SW 1271 (cell line): Measurements from ENCODE around the gene PLEKHA8.

Experiments used
- DNase-seq, 2 experiments: peaks; one replicate each; lab custom pipeline; 2025; lab: John Stamatoyannopoulos, UW

The PLEKHA8 gene

DNA sequence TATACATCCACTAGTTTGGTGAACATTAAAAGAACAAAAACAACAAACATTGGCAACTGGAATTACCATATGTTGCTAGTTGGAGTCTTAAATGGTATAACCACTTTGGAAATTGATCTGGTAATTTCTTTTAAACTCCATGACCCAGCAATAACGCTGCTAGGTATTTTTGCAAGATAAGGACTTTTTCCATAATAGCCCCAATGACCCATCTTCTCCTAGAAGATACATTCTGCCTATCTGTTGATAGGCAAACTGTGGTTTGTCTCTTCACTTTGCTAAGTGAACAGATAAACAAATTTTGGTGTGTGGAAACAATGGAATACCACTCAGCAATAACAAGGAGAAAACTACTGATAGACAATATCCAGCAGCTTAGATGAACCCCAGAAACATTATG lies 75.9 kb downstream of the PLEKHA8 start:
- no peak for DNase-seq

DNA sequence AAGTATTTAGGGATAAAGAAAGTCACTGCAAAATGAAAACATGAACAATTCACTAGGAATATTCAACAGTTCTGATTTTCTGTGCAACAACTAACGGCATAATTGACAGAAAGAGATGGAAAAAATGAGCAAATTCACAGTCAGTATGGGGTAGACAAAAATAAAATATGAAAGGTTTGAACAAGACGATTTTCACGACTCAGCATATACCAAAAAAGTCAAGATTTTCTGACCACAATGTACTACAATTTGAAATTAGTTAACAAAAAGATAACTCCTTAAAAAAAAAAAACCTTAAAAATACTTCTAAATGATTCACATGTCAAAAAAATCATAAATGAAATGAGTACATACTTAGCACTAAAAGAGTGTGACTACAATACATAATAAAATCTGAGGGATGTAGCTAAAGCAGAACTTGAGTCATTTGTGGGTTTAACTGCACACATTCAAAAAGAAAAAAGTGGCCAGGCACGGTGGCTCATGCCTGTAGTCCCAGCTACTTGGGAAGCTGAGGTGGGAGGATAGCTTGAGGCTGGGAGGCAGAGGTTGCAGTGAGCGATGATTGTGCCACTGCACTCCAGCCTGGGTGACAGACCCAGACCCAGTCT lies 84.0 kb downstream of the PLEKHA8 start:
- DNase-seq = no peak

DNA sequence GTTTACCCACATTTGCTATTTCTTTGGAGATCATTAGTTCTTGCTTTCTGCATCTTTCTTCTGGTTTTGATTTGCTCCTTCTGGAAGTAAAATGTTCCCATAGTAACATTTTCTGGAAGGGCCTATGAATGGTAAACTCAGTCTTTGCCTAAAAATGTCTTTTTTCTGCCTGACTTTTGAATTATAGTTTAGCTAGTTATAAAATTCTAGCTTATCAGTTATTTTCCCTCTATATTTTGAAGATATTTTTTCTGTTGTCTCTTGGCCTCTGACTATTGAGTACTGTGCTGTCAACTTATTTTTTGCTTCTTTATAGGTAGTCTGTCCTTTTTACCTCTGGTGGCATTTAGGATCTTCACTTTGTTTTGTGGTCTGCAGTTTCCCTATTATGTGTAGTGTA lies 84.9 kb downstream of the PLEKHA8 start:
- no peak for DNase-seq

DNA sequence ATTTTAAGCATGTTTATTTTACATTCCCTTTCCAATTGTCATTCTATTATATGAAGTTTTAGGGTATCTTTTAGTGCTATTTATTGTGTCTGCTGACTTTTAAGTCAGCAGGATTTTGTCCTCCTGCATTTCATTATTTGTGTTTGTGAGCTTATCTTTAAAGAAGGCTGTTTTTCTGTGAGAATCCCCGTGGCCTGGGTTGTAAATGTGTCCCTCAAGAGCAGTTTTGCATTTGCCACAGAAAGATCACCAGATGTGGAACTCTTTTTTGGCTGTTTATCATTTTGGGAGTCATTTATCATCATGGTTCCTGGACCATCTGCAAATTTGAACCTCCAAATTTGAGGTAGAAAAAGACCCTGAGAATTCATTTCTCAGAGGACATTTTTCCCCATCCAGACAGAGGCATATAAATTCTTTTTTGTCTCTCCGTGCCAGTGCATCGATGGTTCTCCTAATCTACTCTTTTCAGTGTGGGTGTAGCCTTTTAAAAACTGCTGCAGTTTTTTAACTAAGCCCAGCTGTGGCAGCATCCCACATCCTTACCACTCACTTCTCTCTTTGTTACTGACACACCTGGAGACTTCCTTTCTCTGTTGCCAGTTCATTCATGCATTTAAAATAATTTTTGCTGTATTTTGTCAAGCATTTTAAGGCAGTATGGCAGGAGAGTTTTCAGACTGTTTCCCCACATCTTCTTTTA lies 86.5 kb downstream of the PLEKHA8 start:
- no peak for DNase-seq

DNA sequence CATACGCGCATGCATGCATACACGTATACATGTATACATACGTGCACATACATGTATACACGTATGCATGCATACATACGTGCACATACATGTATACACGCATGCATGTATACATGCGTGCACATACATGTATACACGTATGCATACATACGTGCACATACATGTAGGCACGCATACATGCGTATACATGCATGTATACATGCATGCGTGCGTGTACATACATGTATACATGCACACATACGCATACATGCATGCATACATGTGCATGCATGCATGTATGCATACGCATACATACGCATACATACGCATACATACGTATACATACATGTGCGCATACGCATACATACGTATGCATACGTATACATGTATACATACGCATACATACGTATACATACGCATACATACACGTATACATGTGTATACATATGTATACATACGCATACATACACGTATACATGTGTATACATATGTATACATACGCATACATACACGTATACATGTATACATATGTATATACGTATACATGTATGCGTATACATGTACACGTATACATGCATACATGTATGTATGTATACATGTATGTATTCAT lies 87.6 kb downstream of the PLEKHA8 start:
- no peak for DNase-seq

DNA sequence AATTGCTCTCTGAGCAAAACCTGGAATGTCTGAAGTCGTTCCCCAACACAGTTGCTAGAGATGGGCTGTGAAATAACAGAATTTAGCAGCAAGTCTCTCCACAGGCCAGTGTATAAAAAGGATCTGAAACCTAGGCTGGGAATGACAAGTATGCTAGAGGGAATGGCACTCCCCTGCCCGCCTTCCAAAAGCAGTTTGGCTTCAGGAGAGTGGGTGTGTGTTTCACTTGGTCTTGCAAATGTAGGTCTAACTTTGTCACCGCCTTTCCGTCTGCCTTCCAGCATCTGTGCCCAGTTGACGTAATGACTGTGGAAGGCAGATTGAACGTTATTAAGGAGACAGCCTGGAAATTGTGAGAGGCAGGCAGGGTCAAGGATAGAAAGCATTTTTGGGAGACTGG lies 88.6 kb downstream of the PLEKHA8 start:
- DNase-seq = no peak

DNA sequence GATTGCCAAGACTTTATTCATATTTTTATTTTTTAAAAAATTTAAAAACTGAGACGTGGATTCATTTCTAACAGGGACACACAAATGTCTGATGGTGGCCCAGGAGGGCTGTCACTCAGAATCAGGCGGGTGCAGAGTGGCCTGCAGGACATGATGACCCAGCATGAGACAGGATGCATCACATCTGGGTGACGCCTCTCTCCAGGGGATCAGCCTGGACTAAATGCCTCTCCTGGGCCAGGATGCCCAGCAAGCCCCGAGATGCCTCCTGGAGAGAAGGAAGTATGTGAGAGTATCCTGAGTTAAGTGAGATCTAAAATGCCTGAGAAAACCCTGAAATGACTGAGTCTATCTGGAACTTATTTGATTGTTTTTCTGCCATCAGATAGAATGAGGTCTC lies 89.7 kb downstream of the PLEKHA8 start:
- no peak for DNase-seq

DNA sequence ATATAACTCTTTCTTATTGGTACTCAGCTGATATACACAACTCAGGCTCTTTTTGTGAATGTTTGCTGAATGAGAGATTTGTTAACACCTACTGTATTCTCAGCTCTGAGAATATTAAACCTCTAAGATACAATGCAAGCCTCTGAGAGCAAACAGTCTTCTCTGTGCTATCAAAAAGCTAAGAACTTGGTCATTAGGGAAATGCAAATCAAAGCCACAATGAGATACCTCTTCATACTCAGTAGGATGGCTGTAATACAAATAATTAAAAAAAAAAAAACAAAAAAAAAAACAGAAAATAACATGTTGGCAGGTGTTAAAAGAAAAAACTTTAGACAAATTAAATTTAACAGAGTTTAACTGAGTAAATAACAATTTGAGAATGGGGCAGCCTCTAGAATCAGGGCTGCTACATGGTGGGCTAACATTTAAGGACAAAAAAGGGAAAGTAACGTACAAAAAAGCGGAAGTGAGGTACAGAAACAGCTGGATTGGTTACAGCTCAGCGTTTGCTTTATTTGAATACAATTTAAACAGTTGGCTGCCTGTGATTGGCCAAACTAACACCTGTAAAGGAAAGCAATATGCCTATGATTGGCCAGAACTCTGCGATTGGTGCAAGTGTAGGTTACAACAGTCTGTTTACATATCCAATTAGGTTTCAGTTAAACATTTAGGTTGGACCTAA lies 91.8 kb downstream of the PLEKHA8 start:
- no peak for DNase-seq

DNA sequence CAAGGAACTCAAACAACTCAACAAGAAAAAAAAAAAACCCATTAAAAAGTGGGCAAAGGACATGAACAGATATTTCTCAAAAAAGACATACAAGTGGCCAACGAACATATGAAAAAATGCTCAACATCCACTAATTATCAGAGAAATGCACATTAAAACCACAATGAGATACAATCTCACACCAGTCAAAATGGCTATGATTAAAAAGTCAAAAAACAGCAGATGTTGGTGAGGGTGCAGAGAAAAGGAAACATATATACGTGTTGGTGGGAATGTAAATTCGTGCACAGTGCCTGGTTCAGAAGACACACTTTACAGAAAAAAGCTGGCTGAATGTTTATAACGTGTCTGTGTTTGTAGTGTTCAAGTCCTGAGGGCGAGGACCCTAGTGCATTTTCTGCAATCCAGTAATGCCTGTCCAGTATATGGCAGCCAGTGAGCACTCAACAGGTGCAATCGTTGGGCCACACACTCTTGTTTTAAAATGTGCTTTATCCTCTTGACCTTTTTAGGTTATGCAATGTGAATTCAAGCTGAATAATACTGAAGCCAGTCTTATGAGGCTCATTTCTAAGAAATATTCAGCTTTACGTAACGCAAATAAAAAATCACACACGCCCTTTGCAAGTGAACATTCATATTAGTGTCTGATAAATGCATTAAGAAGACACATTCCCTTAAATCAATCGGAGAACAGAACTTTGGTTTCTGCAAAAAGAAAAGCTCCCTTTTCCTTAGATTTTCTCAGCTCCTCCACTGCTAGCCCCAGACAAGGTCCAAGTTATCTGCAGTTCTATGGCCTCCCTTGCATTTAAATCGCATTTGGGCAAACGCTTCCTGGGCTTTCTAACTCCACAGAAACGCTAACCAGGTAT lies 105.8 kb downstream of the PLEKHA8 start:
- no peak for DNase-seq

DNA sequence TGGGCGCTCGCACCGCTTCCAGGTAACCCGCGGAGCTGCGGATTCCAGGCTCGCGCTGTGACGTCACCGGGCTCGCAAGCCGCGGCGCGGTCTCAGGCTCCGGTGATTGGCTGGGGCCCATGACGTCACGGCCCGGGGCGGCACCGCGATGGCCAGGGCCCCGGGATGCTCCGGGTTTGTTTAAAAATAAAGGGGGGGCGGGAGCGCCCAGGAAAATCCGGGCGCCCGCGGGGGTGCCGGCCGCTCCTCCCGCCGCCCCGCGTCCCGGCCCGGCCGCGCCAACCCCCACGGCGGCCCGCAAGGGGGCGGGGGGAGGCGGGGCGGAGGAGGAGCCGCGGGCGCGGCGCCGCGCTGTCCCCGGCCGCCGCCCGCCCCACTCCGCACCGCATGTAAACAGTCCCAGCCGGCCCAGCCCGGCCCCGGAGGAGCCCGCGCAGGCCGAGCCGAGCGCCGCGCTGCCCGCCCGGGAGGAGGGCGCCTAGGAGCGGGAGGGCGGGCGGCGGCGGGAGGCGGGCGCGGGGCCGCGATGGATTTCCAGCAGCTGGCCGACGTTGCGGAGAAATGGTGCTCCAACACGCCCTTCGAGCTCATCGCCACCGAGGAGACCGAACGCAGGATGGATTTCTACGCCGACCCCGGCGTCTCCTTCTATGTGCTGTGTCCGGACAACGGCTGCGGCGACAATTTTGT lies 106.5 kb downstream of the PLEKHA8 start, which contains the start of gene MTURN:
Gene MTURN (plus strand): TSS at position 376 of the 690 bp plus-strand sequence. CDS start 151 bp downstream, at position 527.
- peak; percentile 60 to 64 for DNase-seq

DNA sequence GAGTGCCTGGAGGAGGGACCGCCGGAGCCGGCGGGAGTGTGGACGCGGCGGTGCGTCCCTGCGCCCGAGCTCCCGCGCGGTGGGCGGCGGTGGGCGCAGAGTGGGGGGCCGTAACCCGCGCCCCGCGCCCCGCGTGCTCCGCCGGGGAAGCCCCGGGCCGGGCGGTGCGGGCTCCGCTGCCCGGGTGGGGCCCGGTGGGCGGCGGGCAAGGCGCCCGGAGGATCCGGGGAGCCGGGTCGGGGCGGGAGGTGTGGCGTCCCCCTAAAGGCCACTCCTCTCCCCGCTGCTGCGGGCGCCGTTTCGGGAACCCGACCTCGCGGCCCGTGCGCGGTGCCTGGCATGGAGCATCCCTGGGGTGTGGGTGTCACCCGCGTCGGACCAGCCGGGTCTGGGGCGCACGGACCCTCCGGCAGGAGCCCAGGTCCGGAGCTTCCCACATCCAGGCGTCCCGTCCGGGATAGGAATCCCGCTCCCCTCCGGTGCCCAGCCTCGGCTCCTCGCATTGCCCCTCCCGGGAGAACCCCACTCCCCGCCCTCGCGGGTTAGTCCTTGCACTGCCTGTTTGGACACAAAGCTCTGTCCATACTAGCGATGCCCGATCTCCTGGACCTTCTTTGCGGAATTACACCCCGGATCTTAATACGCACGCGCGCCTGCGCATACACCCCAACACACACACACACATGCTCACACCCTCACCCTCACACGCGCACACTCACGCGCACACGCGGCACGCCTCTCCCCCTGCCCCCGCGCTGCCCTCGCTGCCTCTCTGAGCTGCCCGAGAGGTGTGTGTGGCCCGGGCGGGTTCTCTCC lies 107.3 kb downstream of the PLEKHA8 start:
- DNase-seq = peak in 1 of 2 experiments; percentile 51

DNA sequence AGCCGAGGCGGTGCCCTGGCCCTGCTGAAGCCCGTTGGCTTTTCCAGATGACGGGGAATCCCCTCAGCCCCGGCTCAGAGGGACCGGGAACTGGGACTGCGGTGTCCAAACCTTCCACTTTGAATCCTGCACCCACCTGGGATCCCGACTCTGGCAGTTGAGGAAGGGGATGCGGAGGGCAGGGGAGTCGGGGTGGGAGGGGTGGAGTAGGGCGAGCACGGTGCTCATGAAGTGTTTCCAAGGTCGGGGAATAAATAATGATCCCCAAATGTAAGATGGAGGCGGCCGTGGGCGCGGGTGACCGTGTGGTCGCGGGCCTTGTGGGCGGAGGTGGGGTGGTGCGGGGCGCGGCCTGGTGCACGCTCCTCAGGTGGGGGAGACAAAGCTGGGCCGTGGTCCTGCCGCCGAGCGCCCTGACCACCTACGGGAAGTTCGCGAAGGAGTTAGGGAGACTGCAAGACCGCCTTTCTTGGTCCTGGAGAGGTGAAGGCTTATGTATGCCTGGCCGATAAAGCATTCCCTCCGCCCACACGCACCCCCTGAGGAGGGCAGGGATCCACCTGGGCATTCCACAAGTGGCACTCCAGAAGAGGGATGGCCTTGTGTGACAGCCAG lies 108.0 kb downstream of the PLEKHA8 start:
- no peak for DNase-seq

DNA sequence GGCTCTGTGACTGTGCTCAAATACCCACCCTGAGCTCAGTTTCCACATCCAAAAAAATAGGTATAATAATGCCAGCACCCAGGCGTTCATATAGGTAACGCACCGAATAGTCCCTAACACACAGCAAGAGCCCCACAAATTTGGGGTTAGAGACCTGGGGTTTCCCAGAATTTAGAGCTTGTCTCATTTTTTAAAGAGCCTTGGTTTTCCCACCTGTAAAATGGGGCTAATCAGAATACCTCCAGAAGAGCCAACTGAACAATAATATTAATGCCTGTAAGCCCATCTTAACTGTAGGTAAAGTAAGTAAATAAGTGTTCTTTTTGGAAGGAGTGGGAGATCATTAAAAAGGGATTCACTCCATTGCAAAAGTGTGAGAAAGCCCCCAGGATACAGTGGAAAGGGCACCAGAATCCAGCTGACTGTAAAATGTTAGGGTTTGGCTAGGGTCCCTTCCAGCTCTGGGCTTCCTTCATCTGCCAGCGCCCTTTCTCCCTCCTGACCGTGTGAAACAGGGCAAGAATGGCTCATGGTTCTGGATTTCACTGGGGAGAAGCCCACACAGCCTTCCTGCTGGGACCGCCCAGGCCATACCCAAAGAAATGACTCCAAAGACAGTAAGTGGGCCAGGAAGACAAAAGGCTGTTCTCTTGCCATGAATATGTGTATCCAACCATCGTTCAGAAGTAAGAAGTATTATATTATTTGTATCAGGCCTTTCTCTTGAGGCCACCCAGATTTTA lies 108.7 kb downstream of the PLEKHA8 start:
- no peak for DNase-seq

DNA sequence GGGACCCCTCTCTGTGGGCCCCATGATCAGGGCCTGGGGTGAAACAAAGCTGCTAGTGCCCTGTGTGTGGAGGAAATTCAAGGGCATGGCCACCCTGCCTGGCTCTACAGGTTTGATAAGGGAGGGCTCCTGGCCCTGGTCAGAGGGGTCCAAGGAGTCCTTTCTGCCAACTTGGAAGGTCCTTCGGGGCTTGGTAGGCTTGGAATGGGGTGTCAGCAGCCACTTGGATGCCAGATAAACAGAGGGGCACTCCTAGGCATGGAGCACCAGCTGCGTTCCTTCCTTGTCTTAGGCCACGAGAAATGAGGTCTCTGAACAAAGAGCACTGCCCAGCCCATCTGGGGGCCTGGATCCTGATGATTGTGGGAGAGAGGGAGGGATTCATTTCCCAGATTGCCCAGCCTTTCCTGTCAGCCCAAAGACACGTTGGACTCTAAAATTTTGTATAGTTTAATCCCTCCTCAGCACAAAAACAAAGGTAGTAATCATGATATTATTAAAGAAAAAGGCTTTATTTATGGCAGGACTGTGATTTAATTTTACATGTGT lies 111.7 kb downstream of the PLEKHA8 start:
- no peak for DNase-seq

DNA sequence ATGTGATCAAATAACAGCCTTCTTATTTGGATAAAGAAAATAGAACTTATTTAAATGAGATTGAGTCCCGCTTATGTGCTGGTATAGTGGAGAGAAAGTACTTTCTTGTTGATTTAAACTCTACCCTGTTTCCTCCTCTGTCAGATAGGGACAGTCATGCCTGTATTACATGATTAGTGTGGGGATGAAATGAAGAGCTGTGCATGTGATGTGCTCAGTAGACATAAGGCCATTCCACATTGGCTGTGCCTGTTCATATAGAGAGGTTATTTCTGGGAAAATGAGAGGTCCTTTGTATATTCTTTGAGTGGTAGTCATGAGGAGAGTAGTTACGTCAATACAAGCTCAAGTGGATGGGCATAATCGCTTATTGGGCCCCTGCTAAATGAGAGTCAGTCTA lies 112.2 kb downstream of the PLEKHA8 start:
- DNase-seq = no peak

DNA sequence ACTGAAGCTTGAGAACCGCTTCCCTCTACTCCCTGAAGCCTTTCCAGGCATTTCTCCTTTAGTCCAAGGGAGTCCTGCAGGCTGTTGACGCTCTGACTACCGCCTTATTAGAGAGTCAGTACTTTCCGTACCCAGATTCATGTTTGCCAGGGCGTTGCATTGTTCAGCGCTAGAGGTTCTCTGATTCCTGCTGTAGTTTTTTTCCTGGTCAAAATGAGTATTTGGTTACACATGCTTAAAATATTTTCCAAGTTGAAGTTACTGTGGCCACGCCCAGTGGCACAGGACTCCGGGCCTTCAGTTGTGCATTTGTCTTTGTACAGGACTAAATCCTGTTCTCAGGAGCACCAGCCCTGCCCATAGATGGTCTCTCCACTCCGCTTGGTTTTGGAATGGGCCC lies 114.5 kb downstream of the PLEKHA8 start:
- peak in 1 of 2 experiments; percentile 8 for DNase-seq

DNA sequence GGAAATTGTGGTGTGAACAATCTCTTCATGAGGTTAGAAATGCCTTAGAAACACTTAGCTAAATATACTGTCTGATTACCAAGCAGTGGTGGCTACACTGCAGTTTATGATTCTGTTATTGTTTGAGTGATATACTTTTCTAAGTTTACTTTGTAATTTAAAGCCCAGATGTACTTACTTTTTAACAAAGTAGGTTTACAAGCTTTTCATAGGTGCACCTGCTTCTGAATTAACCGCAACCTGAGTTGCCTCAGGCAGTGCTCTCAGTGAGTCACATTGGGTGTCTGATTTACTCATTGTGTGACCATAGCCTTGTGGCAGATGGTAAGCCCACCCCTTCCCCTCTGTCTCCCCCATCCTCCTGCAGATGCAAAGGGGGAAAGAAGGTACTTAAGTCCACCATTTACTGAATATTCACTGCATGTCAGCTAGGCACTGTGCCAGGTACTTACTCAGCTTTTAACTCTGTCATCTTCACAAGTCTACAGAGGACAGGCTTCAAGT lies 115.6 kb downstream of the PLEKHA8 start:
- no peak for DNase-seq

DNA sequence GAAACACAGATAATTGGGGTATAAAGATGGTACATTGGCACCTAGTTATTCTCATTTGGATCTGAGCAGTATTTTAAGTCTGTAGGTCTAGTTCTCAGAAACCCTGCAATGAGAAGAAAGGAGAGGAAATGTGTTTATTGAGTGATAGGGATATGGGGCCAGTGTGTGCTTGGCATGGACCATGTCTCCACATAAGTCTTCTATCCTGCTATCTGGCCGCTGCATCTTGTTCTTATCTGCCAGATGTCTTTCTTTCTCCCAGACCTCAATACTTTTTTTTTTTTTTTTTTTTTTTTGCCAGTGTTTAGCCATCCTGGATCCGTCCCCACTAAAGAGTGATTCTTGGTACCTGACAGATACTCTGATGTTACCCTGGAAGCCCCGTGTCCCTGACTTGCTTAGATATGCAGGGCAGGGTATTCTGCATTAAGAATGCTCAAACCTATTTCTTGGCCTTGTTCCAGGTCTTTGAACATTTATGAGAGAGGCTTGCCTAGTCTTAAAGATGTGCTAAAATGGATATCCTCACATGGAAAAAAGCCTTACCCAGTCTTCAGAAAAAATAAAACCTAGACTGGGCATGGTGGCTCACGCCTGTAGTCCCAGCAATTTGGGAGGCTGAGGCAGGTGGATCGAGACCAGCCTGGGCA lies 116.6 kb downstream of the PLEKHA8 start:
- DNase-seq = no peak
